K562 (cell line): Measurements from ENCODE around the gene LCN1. TPM values are rescaled to one million over a fixed set of nuclear protein-coding genes. Genes with fewer than 3 reads are reported as not detected.

ENCODE experiments used
- HOXB6 ChIP-seq: fragments of 250-450 bp; sonication (Bioruptor Pico); IDR thresholded peaks from 2 replicates; pipeline ENCODE4 v1.5.1; 2022; ENCODE audit warnings: mild to moderate bottlenecking, borderline replicate concordance
- MCM7 ChIP-seq, 2 experiments: fragments of 450-650 bp; IDR thresholded peaks; 2 replicates each; pipeline ENCODE4 v1.6.1; 2016 to 2018
- TCF7 ChIP-seq: sonication (generic); IDR thresholded peaks from 2 replicates; pipeline ENCODE4 v1.6.1; 2016; ENCODE audit warnings: antibody characterized with exemption, borderline replicate concordance
- polyA plus RNA-seq, 8 experiments: library from polyadenylated mRNA; depleted of rRNA in 4 of 8; stranded (reverse) in 5 of 8; unstranded in 3 of 8; fragments of >200 nt; fragmentation: Nextera tagmentation in 2 of 8; fragmentation: Illumina TruSeq in 1 of 8; extraction: Ambion mirVana in 2 of 8; extraction: Trizol in 1 of 8; gene quantifications; 2 replicates each; pipeline versions ENCODE4 v1.2.1 to v1.2.3, GENCODE V29; 2011 to 2014; ENCODE audit warnings: inconsistent platforms in 1 of 8, missing spikeins in 1 of 8
- total RNA-seq, 7 experiments: library from RNA; depleted of rRNA in 6 of 7; stranded (reverse); fragments of >200 nt in 6 of 7; fragmentation: Illumina TruSeq in 2 of 7; extraction: Trizol in 2 of 7; gene quantifications; 2 replicates each; pipeline versions ENCODE4 v1.2.1 to v1.2.3, GENCODE V29; 2011 to 2021; ENCODE audit warnings: low replicate concordance in 1 of 7
- TF ChIP-seq, protein P1 (sequence below), 2 experiments: fragments of 450-650 bp; conservative IDR thresholded peaks; 2 replicates each; pipeline ENCODE4 v1.6.1; 2017; ENCODE audit warnings: mild to moderate bottlenecking in 2 of 2, moderate library complexity in 2 of 2
- TF ChIP-seq, protein P2 (sequence below): fragments of 200-800 bp; sonication (Bioruptor generic); IDR thresholded peaks from 2 replicates; pipeline ENCODE4 v1.6.1; 2016; ENCODE audit warnings: missing genetic modification characterization, missing compliant biosample characterization

Gene LCN1
- total and polyA plus RNA-seq, 9 of the 15 experiments (the other 6 are each of a cell fraction or from before 2014, with no cell fraction given): not detected

DNA sequence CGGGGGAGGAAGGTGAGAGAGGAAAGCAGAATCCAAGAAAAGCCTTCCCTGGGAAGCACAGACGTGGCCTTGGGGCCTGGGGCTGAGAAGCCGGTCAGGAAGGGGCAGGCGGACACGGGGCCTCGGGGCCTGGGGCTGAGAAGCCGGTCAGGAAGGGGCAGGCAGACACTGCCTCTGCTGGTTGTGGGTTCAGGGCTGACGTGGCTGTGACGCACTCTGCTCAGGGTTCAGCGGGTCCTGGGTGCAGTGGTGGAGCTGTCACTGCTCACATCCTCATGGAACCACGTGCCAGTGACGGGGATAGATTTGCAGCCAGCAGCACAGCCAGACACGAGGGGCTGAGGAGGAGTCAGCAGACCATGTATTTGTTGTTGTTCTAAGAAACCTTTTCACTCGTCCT, 53.1 kb downstream of the LCN1 start (continued):
- TF ChIP-seq, protein P1, sequence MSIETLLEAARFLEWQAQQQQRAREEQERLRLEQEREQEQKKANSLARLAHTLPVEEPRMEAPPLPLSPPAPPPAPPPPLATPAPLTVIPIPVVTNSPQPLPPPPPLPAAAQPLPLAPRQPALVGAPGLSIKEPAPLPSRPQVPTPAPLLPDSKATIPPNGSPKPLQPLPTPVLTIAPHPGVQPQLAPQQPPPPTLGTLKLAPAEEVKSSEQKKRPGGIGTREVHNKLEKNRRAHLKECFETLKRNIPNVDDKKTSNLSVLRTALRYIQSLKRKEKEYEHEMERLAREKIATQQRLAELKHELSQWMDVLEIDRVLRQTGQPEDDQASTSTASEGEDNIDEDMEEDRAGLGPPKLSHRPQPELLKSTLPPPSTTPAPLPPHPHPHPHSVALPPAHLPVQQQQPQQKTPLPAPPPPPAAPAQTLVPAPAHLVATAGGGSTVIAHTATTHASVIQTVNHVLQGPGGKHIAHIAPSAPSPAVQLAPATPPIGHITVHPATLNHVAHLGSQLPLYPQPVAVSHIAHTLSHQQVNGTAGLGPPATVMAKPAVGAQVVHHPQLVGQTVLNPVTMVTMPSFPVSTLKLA (conservative IDR thresholded peaks at IDR 0.05): 0 out of 4 replicates have a peak, but pooled peaks of 1 of the 2 experiments have one; percentile 22
- TF ChIP-seq MCM7 (IDR thresholded peaks at IDR 0.05) (no peak), TCF7 (no peak), HOXB6 (CRISPR knock-in tag) (no peak)
- TF ChIP-seq, protein P2, sequence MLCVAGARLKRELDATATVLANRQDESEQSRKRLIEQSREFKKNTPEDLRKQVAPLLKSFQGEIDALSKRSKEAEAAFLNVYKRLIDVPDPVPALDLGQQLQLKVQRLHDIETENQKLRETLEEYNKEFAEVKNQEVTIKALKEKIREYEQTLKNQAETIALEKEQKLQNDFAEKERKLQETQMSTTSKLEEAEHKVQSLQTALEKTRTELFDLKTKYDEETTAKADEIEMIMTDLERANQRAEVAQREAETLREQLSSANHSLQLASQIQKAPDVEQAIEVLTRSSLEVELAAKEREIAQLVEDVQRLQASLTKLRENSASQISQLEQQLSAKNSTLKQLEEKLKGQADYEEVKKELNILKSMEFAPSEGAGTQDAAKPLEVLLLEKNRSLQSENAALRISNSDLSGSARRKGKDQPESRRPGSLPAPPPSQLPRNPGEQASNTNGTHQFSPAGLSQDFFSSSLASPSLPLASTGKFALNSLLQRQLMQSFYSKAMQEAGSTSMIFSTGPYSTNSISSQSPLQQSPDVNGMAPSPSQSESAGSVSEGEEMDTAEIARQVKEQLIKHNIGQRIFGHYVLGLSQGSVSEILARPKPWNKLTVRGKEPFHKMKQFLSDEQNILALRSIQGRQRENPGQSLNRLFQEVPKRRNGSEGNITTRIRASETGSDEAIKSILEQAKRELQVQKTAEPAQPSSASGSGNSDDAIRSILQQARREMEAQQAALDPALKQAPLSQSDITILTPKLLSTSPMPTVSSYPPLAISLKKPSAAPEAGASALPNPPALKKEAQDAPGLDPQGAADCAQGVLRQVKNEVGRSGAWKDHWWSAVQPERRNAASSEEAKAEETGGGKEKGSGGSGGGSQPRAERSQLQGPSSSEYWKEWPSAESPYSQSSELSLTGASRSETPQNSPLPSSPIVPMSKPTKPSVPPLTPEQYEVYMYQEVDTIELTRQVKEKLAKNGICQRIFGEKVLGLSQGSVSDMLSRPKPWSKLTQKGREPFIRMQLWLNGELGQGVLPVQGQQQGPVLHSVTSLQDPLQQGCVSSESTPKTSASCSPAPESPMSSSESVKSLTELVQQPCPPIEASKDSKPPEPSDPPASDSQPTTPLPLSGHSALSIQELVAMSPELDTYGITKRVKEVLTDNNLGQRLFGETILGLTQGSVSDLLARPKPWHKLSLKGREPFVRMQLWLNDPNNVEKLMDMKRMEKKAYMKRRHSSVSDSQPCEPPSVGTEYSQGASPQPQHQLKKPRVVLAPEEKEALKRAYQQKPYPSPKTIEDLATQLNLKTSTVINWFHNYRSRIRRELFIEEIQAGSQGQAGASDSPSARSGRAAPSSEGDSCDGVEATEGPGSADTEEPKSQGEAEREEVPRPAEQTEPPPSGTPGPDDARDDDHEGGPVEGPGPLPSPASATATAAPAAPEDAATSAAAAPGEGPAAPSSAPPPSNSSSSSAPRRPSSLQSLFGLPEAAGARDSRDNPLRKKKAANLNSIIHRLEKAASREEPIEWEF (CRISPR knock-in tag): no peak
